Stimulated activated CD4-positive, alpha-beta T cell treated with anti-CD3 and anti-CD28 coated beads, Interleukin-12 subunit alpha, Interleukin-12 subunit beta, amount 100 ng/mL, for 24 hours (primary cell): ENCODE results near the gene NSG2.
A peak's percentile ranks its signal among the peaks of the same experiment; 100 is the strongest.

Source experiments
- DNase-seq, 2 experiments: peaks; one replicate each; pipeline ENCODE4 v3.0.0-alpha.2; 2020; ENCODE audit warnings: low read depth in 2 of 2

The NSG2 gene

DNA sequence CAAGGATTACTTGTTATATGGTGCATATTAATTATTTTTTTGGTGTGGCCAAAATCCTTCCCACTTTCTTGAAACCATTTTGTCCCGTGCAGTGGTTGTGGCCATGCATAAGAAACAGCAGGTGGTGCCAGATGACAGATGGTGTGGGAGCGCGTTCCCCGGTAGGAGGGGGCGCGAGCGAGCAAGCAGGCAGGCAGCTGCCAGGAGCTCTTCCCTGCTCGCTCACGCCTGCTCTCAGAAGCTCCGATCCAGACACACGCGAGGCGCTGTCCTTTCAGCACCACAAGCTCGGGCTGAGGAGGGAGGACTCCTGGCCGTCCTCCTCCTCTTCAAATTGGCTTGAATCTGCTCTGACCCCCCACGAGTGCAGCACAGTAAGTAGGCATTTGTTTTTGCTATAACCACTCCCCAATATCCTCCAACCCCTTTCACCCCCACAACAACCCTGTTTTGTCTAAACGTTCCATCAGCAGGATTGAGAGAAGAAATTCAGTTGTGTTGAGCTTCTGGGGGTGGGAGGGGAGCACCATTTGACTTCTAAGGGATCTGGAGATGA is at the start of gene NSG2:
TSS of gene NSG2 (plus strand) at position 237 of the 556 bp plus-strand sequence. CDS start 1,050 bp downstream, outside the sequence.
- DNase-seq = peak in 1 of 2 experiments; percentile 17

DNA sequence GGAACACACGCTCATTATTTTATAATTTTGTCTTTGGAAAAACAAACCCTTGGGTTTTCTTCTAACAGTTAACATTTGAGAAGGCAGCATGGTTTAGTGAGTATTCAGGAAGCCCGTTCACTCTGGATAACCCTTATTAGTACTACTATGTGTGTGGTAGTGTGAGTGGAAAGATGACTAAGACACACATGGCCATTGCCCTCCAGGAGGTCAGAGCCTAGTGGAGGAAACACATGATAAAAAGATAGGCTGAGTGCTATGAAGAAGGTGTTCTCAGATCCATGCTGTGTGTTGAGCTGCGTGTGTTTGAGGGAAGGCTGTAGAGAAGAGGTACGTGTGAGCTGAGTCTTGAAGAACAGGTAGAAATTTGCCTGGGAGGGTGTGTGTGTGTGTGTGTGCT is 48.2 kb upstream of the NSG2 start:
- no peak for DNase-seq

DNA sequence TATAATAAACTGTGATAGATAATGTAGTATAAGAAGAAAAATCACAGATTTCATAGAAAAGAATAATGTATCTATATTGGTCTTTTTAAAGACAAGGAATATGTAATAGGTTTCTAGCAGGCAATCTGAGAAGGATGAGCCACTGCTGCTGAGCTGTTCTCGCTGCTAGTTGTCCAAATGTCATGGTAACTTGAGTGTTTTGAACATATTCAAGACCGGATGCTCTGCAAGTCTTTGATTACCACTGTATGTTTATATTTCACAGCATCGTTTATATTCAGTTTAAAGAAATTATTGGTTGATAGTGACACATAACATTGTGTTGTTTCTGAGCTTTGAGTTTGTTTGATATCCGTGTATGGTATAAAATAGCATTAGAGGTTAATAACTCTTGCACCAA is 47.0 kb upstream of the NSG2 start:
- no peak for DNase-seq

DNA sequence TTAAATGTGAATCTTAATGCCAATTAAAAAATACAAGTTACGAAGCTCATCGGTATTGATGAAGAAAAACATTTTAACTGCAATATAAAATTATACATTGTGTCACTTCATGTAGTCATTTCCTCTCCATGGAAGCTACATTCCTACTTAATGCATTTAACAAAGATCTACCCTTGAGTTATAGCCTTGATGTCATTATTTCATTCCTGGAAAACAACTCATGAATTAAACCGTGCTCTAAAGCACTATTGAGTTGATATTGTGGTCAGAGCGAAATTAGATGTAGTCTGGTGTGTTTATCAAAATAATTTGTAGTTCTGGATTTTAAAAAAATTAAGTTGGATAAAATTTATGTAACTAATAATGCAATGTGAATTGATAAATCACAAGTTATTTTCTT is 45.4 kb upstream of the NSG2 start:
- DNase-seq = no peak

DNA sequence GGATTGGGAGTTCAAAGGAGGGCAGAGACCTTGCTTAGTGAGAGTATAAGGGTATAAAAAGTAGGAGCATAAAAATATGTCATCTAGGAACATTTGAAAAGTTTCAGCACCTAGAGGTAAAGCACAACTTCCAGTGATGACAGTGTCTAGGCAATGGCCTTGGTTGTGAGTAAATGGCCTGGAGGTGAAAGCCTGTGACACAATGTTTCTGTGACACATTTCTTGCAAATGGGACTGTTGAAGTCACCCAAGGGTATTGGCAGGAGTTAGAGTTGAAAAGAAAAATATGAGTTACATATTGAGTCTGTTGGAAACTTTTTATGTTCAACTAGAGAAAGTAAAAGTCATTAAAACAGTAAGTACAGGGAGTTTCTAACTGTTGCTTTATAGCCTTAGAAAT is 41.7 kb upstream of the NSG2 start:
- no peak for DNase-seq

DNA sequence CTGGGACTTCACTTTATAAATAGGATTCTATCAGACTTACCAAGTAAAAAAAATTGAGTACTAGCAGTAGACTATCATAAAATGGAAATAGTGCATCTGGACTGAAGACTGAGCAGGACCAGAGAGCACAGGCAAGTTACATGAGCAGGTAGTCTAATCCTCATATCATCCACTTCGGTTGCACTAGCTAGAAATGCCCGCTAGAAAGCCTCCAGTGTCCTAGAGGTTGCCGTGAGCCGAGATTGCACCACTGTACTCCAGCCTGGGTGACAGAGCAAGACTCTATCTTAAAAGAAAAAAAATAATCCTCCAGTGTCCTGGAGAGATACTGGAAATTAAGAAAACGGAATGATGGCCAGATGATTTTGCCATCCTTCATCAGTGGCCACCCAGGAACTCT is 36.6 kb upstream of the NSG2 start:
- DNase-seq = no peak

DNA sequence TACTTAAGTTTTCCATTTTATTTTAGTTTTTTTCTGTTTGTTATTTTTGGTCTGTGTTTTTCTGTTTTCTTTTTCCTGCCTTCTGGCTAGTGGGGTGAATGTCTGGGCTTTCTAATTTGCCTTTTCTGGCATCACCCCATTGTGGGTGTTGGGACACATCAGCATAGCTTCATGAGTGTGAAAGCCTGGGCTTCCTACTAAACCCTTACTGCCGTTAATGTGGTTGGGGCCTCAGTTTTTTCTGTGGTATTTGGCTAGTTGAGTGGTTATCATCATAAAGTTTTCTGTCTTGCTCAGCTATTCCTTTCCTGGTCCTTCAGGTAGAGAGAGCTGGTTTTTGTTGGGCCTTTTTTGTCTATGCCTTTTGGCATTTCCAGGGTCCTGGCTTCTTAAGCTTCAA is 35.1 kb upstream of the NSG2 start:
- DNase-seq = no peak

DNA sequence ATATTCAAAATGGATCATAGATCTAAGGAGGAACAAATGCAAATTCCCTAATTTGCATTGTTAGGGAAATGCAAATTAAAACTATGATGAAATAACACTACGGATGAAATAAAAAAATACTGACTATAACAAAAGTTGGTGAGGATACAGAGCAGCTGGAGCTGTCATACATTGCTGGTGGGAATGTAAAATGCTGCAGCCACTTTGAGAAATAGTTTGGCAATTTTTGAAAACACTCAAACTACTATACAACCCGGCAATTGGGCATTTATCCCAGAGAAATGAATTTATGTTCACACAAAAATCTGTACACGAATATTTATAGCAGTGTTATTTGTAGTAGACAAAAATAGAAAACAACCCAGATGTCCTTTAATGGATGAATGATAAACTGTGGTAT is 34.1 kb upstream of the NSG2 start:
- DNase-seq = no peak

GRCh38 chr5:174020069-174020927 is 25.2 kb upstream of the NSG2 start:
- peak in 1 of 2 experiments; percentile 4 for DNase-seq

DNA sequence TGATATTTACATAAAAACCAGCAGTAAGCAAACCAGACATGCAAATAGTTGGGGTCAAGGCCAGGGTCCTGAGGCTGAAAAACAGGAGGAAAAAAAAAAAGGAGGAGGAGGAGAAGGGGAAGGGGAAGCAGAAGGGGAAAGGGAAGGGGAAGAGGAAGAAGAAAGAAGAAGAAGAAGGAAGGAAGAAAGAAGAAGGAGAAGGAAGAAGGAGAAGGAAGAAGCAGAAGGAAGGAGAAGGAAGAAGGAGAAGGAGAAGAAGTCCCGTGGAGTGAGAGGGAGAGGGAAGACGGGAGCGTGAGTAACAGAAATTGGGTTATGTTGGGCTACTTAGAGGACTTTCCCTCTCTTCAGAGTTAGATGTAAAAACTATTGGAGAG is 24.6 kb upstream of the NSG2 start:
- no peak for DNase-seq

DNA sequence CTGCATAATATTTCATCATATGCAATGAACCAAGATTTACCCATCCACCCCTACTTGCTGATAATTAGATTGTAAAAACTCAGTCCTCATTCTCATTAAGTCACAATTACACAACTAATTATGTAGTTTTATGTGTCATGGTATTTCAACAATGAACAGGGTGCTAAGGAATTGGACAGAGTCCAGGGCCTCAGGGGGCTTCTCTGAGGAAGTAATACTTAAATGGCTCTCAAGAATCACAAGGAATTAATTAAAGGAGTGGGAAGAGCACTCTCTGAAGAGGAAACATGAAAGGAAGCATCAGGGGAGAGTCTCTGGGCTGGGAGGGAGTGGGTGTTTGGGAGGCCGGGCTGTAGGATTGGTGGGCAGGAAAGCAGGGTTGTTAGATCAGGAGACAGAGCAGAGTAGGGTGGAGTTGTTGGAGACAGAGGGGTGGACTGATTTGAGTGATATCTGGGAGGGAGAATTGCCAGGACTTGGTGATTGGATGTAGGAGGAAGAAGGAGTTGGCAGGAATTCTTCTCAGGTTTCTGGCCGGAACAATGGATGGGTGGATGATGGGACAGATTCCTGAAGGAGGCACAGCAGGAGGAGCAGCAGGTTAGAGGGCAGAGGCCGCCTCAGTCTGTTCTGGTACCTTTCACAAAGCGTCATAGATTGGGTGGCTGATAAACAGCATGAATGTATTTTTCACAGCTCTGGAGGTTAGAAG is 23.0 kb upstream of the NSG2 start:
- no peak for DNase-seq

- no peak for DNase-seq
Measured at GRCh38 chr5:174030286-174030685, 15.2 kb upstream of the NSG2 start.

DNA sequence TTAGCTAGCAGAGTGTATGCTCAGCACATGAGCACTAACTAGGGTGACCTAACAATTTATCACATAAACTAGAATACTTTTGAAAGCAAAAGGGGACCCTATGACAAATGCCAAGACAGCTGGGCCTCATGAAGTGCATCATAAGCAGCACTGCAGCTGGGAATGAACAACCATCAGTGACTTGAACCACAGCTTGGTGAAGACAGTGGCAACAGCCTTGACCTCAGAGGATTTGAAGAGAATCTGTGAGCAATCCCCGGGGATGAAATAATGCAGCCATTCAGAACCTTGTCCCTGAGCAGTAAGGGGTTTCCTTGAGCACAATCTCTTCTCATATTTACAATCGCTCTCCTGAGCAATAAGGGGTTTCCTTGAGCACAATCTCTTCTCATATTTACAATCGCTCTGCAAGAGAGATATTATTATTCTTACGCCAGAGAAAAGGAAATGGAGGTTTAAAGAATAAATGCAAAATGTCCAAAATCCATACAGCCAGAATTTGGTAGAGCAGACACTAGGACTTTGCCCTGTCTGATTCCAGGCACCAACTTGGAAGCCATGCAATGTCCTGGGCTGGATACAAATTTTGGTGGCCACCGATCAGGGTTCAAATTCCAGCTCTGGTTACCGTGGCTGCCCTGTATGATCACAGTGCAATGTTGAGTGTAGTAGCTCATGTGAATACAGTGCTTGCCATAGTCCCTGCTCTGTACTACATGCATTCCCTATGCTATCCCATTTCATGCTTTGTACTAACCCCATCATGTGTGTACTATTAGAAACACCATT is 846 bp upstream of the NSG2 start:
- DNase-seq = no peak

- DNase-seq = no peak
Measured at GRCh38 chr5:174046558-174046957, 1.1 kb downstream of the NSG2 start.

- DNase-seq = no peak
Measured at GRCh38 chr5:174047472-174048099, 2.1 kb downstream of the NSG2 start.

GRCh38 chr5:174052636-174053035 is 7.1 kb downstream of the NSG2 start:
- DNase-seq = no peak

- no peak for DNase-seq
Measured at GRCh38 chr5:174053905-174054304, 8.4 kb downstream of the NSG2 start.

- DNase-seq = no peak
Measured at GRCh38 chr5:174056064-174056847, 10.8 kb downstream of the NSG2 start.

GRCh38 chr5:174057206-174057605 is 11.7 kb downstream of the NSG2 start:
- DNase-seq = no peak

- DNase-seq = no peak
Measured at GRCh38 chr5:174058433-174059122, 13.1 kb downstream of the NSG2 start.
